ENCODE data around the gene TSPAN11. TPM values are rescaled to one million over a fixed set of nuclear protein-coding genes. Genes with fewer than 3 reads are reported as not detected.
"Not testable (repeated sequence)": the region's sequence is repeated elsewhere in the genome, so short reads cannot be mapped to it uniquely, and the experiment has no call there.

Gene TSPAN11
- total and polyA plus RNA-seq, 4 donors, result 1.4 to 12.1 (median 3.9) TPM

- Histone ChIP-seq H3K9me3 (ENCODE audit: control insufficient read depth in 4 of 4, insufficient read depth in 3 of 4, low read length in 3 of 4) (peaks cover 0 to 10% (median 5%) of the 10 kb centered on the region in 4 donors), H3K4me1 (ENCODE audit: control insufficient read depth in 5 of 5, insufficient read depth in 5 of 5, low read length in 5 of 5) (no peaks in the 10 kb centered on the region), H3K27me3 (ENCODE audit: control insufficient read depth in 3 of 3, insufficient read depth in 3 of 3, low read length in 2 of 3) (no peaks in the 10 kb centered on the region), H3K36me3 (ENCODE audit: control insufficient read depth in 4 of 4, insufficient read depth in 4 of 4, low read length in 4 of 4) (no peaks in the 10 kb centered on the region), H3K27ac (ENCODE audit: low read depth in 1 of 2, low read length in 1 of 2) (no peak overlapping the region), H3K9ac (ENCODE audit: insufficient read depth in 1 of 2, low read length in 2 of 2) (no peak overlapping the region), H3K4me3 (no peak overlapping the region)
- ATAC-seq (ENCODE audit: insufficient read depth, low FRiP score) (no peak), DNase-seq (no peak)
- WGBS, 2 donors, result 79 to 98% methylated on average over 2 of the region's 2 CpGs
- no peak for TF ChIP-seq CTCF (IDR thresholded peaks at IDR 0.05; ENCODE audit: control extremely low read depth, extremely low read depth)
Observed at GRCh38 chr12:30885321-30885720, 41.2 kb upstream of the TSPAN11 start.

GRCh38 chr12:30887226-30887625, 39.3 kb upstream of the TSPAN11 start:
- TF ChIP-seq CTCF (IDR thresholded peaks at IDR 0.05; ENCODE audit: control extremely low read depth, extremely low read depth), result no peak
- H3K36me3 ChIP-seq (ENCODE audit: control insufficient read depth in 4 of 4, insufficient read depth in 4 of 4, low read length in 4 of 4), result no peaks in the 10 kb centered on the region
- no peak for DNase-seq

DNA sequence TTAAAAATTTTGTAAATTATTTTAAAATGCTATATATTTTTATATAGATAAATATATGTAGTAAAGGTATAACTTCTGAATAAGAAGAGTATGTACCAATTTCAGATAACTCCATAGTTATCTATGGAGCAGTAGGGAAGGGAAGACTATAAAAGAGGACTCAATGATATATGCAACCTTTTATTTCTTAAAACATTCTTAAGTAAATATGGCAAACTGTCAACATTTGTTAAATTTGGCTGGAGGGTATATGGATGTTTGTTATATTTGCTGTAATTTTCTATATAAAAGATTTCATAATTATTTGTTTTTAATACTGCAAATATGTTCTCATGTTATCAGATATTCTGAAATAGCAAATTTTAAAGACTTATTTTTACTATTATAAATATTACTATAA, 38.3 kb upstream of the TSPAN11 start:
- no peak overlapping the region for H3K27ac ChIP-seq (ENCODE audit: low read depth in 1 of 2, low read length in 1 of 2)
- H3K9me3 ChIP-seq (ENCODE audit: control insufficient read depth in 4 of 4, insufficient read depth in 3 of 4, low read length in 3 of 4), result peaks cover 0 to 10% (median 5%) of the 10 kb centered on the region in 4 donors
- DNase-seq (no peak), ATAC-seq (ENCODE audit: insufficient read depth, low FRiP score) (no peak)
- no peak overlapping the region for H3K9ac ChIP-seq (ENCODE audit: insufficient read depth in 1 of 2, low read length in 2 of 2)
- no peaks in the 10 kb centered on the region for H3K36me3 ChIP-seq (ENCODE audit: control insufficient read depth in 4 of 4, insufficient read depth in 4 of 4, low read length in 4 of 4)
- TF ChIP-seq CTCF (IDR thresholded peaks at IDR 0.05; ENCODE audit: control extremely low read depth, extremely low read depth), result no peak
- H3K4me3 ChIP-seq, result no peak overlapping the region
- no peaks in the 10 kb centered on the region for H3K27me3 ChIP-seq (ENCODE audit: control insufficient read depth in 3 of 3, insufficient read depth in 3 of 3, low read length in 2 of 3)
- H3K4me1 ChIP-seq (ENCODE audit: control insufficient read depth in 5 of 5, insufficient read depth in 5 of 5, low read length in 5 of 5), result no peaks in the 10 kb centered on the region

More at GRCh38 chr12:30887226-30887625, 39.3 kb upstream of the TSPAN11 start:
- Histone ChIP-seq H3K9me3 (ENCODE audit: control insufficient read depth in 4 of 4, insufficient read depth in 3 of 4, low read length in 3 of 4) (peaks cover 0 to 10% (median 5%) of the 10 kb centered on the region in 4 donors), H3K27me3 (ENCODE audit: control insufficient read depth in 3 of 3, insufficient read depth in 3 of 3, low read length in 2 of 3) (no peaks in the 10 kb centered on the region), H3K4me1 (ENCODE audit: control insufficient read depth in 5 of 5, insufficient read depth in 5 of 5, low read length in 5 of 5) (no peaks in the 10 kb centered on the region), H3K4me3 (no peak overlapping the region), H3K9ac (ENCODE audit: insufficient read depth in 1 of 2, low read length in 2 of 2) (no peak overlapping the region), H3K27ac (ENCODE audit: low read depth in 1 of 2, low read length in 1 of 2) (no peak overlapping the region)
- no peak for ATAC-seq (ENCODE audit: insufficient read depth, low FRiP score)

DNA sequence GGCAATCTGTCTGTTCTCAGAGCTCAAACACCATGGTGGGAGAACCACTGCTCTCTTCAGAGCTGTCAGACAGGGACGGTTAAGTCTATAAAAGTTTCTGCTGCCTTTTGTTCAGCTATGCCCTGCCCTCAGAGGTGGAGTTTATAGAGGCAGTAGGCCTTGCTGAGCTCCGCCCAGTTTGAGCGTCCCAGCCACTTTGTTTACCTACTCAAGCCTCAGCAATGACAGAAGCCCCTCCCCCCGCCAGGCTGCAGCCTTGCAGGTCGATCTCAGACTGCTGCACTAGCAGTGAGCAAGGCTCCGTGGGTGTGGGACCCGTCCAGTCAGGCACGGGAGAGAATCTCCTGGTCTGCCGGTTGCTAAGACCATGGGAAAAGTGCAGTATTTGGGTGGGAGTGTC, 32.0 kb upstream of the TSPAN11 start:
- not testable (repeated sequence) for H3K36me3 ChIP-seq (ENCODE audit: control insufficient read depth in 4 of 4, insufficient read depth in 4 of 4, low read length in 4 of 4); H3K4me3 ChIP-seq; H3K9me3 ChIP-seq (ENCODE audit: control insufficient read depth in 4 of 4, insufficient read depth in 3 of 4, low read length in 3 of 4); ATAC-seq (ENCODE audit: insufficient read depth, low FRiP score); H3K9ac ChIP-seq (ENCODE audit: insufficient read depth in 1 of 2, low read length in 2 of 2); H3K27me3 ChIP-seq (ENCODE audit: control insufficient read depth in 3 of 3, insufficient read depth in 3 of 3, low read length in 2 of 3); H3K27ac ChIP-seq (ENCODE audit: low read depth in 1 of 2, low read length in 1 of 2); DNase-seq; H3K4me1 ChIP-seq (ENCODE audit: control insufficient read depth in 5 of 5, insufficient read depth in 5 of 5, low read length in 5 of 5)
- WGBS, 2 donors, result 81 to 83% methylated on average over 9 of the region's 9 CpGs

Measured in lung (tissue), 12 donors.